HS-5 (cell line): ENCODE measurements around the gene CNNM2.

Source experiments
- DNase-seq: peaks from one replicate; pipeline ENCODE4 v3.0.0-alpha.2; 2012; ENCODE audit warnings: low read depth

CNNM2 gene

DNA sequence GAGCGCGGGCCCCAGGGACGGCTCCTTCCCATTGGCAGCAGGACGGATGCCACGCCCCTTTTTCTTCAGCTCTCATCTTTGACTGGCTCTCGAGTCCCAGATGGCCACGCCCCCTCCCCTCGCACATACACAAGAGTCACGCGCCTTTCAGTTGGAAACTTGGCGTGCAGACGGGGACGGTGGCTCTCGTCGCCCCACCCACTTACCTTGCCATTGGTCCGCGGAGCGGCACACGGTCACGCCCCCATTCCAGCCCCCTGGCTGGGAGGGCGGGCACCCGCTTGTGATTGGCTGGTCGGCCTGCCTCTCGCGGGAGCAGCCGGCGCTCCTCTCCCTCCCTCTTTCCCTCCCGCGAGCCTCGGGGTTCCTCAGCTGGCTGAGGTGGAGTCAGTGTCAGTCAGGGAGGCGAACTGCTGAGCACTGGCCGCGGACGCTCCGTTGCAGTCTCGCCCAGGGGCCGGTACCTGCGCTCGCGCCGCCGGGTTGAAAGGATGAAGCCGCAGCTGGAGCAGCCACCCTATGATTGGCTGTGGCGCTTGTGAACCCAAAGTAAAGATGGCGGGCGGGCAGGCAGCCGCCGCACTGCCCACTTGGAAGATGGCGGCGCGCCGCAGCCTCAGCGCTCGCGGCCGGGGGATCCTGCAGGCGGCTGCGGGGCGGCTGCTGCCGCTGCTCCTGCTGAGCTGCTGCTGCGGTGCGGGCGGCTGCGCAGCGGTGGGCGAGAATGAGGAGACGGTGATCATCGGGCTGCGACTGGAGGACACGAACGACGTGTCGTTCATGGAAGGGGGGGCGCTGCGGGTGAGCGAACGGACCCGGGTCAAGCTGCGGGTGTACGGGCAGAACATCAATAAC is at the start of gene CNNM2:
Gene CNNM2 (plus strand): TSS at position 333 of the 855 bp plus-strand sequence. CDS start 187 bp downstream, at position 520.
- DNase-seq, result peak; percentile 98

DNA sequence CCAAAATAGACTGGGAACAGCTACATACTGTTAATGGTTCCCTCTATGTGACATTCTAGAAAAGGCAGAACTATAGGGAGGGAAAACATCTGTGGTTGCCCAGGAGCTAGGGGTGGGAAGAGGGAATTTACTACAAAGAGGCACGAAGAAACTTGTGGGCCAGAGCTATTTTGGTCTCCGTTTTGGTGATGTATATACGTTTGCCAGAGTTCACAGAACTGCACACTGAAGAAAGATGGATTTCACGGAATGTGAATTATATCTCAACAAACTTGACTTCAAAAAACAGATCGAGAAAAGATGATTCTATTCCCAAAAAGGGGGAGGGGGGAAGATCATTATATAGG is 49.2 kb upstream of the CNNM2 start:
- no peak for DNase-seq

GRCh38 chr10:102869258-102870198 is 48.6 kb upstream of the CNNM2 start, which contains the start of gene AS3MT:
TSS of gene AS3MT (plus strand) at chr10:102869470. CDS start at chr10:102869593, 123 bp downstream.
- DNase-seq, result no peak

DNA sequence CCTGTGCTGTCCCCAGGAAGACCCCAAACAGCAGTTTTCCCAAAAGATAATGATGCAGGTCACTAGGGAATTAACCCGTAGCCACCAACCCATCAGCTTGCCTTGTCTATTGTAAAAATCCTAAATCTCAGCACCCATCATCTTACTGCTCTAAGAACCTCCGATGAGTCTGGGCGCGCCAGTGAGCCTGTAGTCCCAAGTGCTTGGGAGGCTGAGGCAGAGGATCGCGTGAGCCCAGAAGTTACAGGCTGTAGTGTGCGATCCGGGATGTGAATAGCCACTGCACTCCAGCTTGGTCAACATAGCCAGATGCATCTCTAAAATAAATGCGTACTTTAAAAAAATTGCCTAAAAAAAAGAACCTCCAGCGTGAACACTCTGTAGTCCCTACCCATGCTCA is 47.9 kb upstream of the CNNM2 start:
- no peak for DNase-seq

DNA sequence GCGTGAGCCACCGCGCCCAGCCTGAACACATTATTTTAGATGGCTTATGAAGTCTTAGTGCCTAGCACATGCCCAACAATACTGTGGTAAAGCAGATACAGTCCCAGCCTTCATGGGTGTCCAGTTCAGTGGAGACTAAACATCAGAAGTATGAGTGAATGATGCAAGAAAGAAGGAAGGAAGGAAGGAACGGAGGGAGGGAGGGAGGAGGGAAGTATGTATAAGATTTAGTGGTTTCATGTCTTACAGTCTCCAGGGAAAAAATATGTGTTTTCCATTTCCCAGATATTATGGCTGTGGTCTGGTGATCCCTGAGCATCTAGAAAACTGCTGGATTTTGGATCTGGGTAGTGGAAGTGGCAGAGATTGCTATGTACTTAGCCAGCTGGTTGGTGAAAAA is 45.9 kb upstream of the CNNM2 start:
- DNase-seq, result no peak

DNA sequence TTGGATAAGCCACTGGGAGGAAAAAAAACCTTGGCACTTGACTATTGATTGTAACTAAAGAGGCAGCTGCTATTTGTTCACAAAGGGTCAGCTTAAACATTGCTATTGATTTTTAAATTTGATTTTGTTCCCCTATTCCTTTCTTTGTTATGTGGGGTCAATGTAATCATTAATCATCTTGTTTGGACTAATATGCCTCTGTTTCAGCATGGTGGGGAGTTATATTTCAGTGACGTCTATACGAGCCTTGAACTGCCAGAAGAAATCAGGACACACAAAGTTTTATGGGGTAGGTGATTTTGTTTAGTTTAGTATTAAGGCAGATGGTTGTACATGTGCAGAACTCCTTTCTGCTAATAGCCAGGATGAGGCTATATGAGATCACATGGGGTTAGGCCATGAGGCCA is 41.3 kb upstream of the CNNM2 start:
- DNase-seq, result no peak

- no peak for DNase-seq
Measured at GRCh38 chr10:102878629-102879028, 39.5 kb upstream of the CNNM2 start.

GRCh38 chr10:102880256-102880655 is 37.8 kb upstream of the CNNM2 start:
- DNase-seq, result no peak

DNA sequence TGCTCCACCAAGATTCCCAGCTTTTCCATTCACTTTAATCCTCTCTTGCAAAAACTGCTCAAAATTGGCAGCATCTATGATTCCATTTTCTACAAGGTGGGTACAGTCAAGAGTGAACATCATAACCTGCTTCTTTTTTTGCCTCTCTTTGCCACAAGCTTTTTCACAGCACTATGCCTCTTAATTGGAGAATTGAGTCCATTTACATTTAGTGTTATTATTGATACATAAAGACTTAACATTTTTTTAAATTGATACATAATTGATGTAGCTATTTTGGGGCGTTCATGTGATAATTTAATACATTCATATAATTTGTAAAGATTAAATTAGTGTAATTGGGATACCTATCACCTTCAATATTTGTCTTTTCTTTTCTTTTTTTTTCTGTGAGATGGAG is 30.0 kb upstream of the CNNM2 start:
- no peak for DNase-seq

DNA sequence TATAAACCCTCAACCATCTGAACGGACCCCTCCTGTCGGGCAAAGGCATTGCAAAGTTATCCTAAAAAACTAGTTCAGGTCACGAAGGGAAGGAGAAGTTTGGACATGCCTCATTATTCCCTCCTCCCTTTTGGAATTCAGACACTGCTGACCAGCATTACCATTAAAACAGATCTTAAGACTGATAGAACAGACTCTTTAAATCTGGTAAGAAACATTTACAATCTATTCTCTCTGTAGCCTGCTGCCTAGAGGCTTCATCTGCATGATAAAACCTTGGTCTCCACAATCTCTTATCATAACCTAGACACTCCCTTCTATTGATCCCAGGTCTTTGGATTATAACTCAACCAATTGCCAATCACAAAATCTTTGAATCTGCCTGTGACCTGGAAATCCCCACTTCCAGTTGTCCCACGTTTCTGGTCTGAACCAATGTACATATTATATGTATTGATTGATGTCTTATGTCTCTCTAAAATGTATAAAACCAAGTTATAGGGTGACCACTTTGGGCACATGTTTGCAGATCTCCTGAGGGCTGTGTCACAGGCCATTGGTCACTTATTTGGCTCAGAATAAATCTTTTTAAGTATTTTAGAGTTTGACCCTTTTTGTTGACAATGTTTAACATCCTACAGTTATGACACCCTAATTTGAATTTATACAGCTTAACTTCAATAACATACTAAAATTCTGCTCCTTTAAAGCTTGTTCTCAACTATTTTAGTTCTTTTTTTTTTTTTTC is 23.5 kb upstream of the CNNM2 start:
- no peak for DNase-seq

GRCh38 chr10:102900006-102900405 is 18.1 kb upstream of the CNNM2 start:
- no peak for DNase-seq

- no peak for DNase-seq
Measured at GRCh38 chr10:102904346-102904745, 13.7 kb upstream of the CNNM2 start.

DNA sequence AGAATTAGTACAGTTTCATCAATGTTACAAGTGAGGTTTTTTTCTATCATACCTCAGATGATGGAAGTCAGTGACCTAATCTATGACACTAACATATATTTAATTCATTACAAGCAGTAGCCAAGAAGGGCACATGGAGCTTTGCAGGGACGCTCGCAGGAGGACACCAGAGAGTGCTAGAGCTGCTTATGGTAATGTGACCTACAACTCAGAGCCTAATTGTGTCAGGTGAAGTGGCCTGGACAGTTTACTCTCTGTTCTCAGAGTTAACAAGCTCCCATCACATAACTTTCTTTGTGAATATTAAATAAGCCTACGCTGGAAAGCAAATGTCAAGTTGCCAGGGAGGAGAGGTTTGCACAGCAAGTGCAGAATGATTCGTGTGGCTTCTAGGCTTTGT is 11.6 kb upstream of the CNNM2 start:
- DNase-seq, result no peak

- no peak for DNase-seq
Measured at GRCh38 chr10:102914781-102915180, 3.3 kb upstream of the CNNM2 start.

DNA sequence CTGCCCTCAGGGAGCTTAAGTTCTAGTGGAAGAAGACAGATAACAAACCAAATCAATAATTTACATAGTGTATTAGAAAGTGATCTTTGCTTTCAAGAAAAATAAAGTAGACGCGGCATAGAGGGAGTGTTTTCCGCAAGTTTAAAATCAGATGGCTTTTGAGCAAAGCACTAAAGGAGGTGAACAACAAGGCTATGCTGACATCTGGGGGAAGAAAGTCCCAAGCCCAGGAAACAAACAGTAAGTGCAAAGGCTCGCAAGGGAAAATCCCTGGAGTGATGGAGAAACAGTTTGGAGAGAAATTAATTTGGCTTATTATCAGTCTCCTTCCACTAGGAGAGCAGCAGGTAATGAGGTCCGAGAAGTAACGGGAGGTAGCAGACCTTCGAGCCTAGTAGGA is 1.9 kb upstream of the CNNM2 start:
- DNase-seq, result no peak

- peak; percentile 23 for DNase-seq
Measured at GRCh38 chr10:102917314-102917961, 656 bp upstream of the CNNM2 start.

GRCh38 chr10:102918817-102919245 is 737 bp downstream of the CNNM2 start:
- no peak for DNase-seq

DNA sequence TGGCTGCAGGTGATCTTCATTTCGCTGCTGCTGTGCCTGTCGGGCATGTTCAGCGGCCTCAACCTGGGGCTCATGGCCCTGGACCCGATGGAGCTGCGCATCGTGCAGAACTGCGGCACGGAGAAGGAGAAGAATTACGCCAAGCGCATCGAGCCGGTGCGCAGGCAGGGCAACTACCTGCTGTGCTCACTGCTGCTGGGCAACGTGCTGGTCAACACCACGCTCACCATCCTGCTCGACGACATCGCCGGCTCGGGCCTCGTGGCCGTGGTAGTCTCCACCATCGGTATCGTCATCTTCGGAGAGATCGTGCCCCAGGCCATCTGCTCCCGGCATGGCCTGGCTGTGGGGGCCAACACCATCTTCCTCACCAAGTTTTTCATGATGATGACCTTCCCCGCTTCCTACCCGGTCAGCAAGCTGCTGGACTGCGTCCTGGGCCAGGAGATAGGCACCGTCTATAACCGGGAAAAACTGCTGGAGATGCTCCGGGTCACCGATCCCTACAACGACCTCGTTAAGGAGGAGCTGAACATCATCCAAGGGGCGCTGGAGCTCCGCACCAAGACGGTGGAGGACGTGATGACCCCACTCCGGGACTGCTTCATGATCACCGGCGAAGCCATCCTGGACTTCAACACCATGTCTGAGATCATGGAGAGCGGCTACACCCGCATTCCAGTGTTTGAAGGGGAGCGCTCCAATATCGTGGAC is 1.3 kb downstream of the CNNM2 start:
- DNase-seq, result no peak

- no peak for DNase-seq
Measured at GRCh38 chr10:102919992-102920739, 2.1 kb downstream of the CNNM2 start.

DNA sequence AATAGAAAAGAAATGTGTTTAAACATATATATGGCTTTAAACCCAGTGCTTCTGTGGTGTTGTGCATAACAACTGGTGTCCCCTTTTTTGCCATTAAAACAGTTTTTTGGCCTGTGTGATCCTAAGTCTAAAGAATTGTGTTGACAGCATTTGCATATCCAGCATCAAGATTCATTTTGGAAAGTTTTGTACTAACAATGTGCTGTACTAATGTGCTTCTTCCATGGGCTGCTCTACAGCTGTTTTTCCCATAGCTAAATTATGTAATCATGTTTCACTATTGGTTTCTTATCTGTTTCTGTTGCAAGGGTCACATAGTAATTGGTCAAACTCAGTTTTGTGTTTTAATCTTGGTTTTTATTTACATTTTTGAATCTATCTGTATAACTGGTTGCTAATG is 5.5 kb downstream of the CNNM2 start:
- DNase-seq, result no peak
